H1 (cell line): ENCODE measurements around the gene ARL6IP1. TPM values are rescaled to one million over a fixed set of nuclear protein-coding genes. Genes with fewer than 3 reads are reported as not detected.

Experiments
- CTCF ChIA-PET: fragments of 300-600 bp; sonication (Branson Sonifier 250); formaldehyde crosslinking; loops from one replicate; lab custom pipeline; 2021; ENCODE audit not compliant: partially characterized antibody; lab: Charles Lee
- POLR2A ChIA-PET: fragments of 300-600 bp; sonication (Branson Sonifier 250); formaldehyde crosslinking; loops from one replicate; lab custom pipeline; 2021; ENCODE audit warnings: inconsistent platforms; ENCODE audit not compliant: partially characterized antibody; lab: Charles Lee
- DNase-seq, 2 experiments: peaks; one replicate each; pipeline versions ENCODE4 v3.0.0 to v3.0.0-alpha.2; 2010 to 2022; ENCODE audit warnings: low spot score in 2 of 2, low read depth in 1 of 2, mixed read lengths in 1 of 2
- FAIRE-seq: peaks from 2 replicates; lab custom pipeline; 2011; peaks lifted over from hg19 to GRCh38; lab: Jason Lieb, UNC
- H2AFZ ChIP-seq: 2 replicates; pipeline ENCODE4 v1.8.1; 2012; ENCODE audit warnings: low read length, inconsistent platforms
- H2AK5ac ChIP-seq: 2 replicates; pipeline ENCODE4 v1.6.1; 2013; ENCODE audit warnings: low read depth, low read length
- H2BK120ac ChIP-seq: replicated peaks from 2 replicates; pipeline ENCODE3; 2013; ENCODE audit warnings: low read depth, low read length, inconsistent platforms
- H2BK12ac ChIP-seq: 2 replicates; pipeline ENCODE4 v1.6.1; 2013; ENCODE audit warnings: low read depth, low read length
- H2BK15ac ChIP-seq: 2 replicates; pipeline ENCODE4 v1.6.1; 2013; ENCODE audit warnings: low read length
- H2BK20ac ChIP-seq: 2 replicates; pipeline ENCODE4 v1.6.1; 2013; ENCODE audit warnings: low read length
- H2BK5ac ChIP-seq: 2 replicates; pipeline ENCODE4 v1.6.1; 2013; ENCODE audit warnings: low read depth, low read length
- H3K14ac ChIP-seq: 2 replicates; pipeline ENCODE4 v1.6.1; 2013; ENCODE audit warnings: inconsistent platforms; ENCODE audit not compliant: insufficient read length
- H3K18ac ChIP-seq: 2 replicates; pipeline ENCODE4 v1.6.1; 2013; ENCODE audit warnings: low read length; ENCODE audit errors: extremely low read depth
- H3K23ac ChIP-seq: 2 replicates; pipeline ENCODE4 v1.6.1; 2013; ENCODE audit warnings: inconsistent platforms; ENCODE audit not compliant: insufficient read length
- H3K23me2 ChIP-seq: 2 replicates; pipeline ENCODE4 v1.6.1; 2013; ENCODE audit warnings: low read depth, low read length
- H3K27ac ChIP-seq: 2 replicates; pipeline ENCODE4 v1.6.1; 2011; ENCODE audit warnings: low read depth, low read length, inconsistent platforms
- H3K27me3 ChIP-seq, 4 experiments: replicated peaks in 1 of 4; 1 replicate in 1 of 4; 2 replicates in 3 of 4; pipeline versions ENCODE4 v1.6.1 to v1.8.1; 2011 to 2013; ENCODE audit warnings: low read length in 3 of 4, mild to moderate bottlenecking in 3 of 4, inconsistent platforms in 2 of 4, mixed read lengths in 2 of 4, moderate library complexity in 1 of 4; ENCODE audit not compliant: control insufficient read depth in 3 of 4, insufficient read depth in 3 of 4; ENCODE audit errors: extremely low read depth in 1 of 4
- H3K36me3 ChIP-seq, 4 experiments: 2 replicates each; pipeline versions ENCODE4 v1.6.1 to v1.8.1; 2011 to 2013; ENCODE audit warnings: mild to moderate bottlenecking in 4 of 4, low read length in 3 of 4, moderate library complexity in 2 of 4, control low read depth in 1 of 4, inconsistent platforms in 1 of 4; ENCODE audit not compliant: insufficient read depth in 4 of 4, control insufficient read depth in 2 of 4
- H3K4ac ChIP-seq: replicated peaks from 2 replicates; pipeline ENCODE3; 2013; ENCODE audit warnings: low read length, low read depth, mixed read lengths, inconsistent platforms; ENCODE audit not compliant: insufficient read length
- H3K4me1 ChIP-seq, 4 experiments: replicated peaks in 1 of 4; 1 replicate in 1 of 4; 2 replicates in 3 of 4; pipeline versions ENCODE4 v1.6.1 to v1.8.1; 2011 to 2013; ENCODE audit warnings: low read length in 3 of 4, inconsistent platforms in 2 of 4, mixed read lengths in 1 of 4; ENCODE audit not compliant: insufficient read depth in 4 of 4, control insufficient read depth in 3 of 4
- H3K4me2 ChIP-seq, 2 experiments: 2 replicates each; pipeline versions ENCODE4 v1.6.1 to v1.8.1; 2011 to 2013; ENCODE audit warnings: low read depth in 2 of 2, low read length in 2 of 2, control low read depth in 1 of 2, inconsistent platforms in 1 of 2, mild to moderate bottlenecking in 1 of 2; ENCODE audit not compliant: insufficient read depth in 1 of 2
- H3K4me3 ChIP-seq, 4 experiments: fragments of 200-600, 300-600 bp in 1 of 4; sonication (generic), shearing (Covaris generic), sonication (Bioruptor Twin) in 1 of 4; 2 replicates each; pipeline versions ENCODE4 v1.5.1 to v1.8.1; 2011 to 2016; ENCODE audit warnings: low read length in 4 of 4, low read depth in 3 of 4, control low read depth in 2 of 4, inconsistent platforms in 2 of 4, mild to moderate bottlenecking in 2 of 4, mixed read lengths in 1 of 4, moderate library complexity in 1 of 4; ENCODE audit not compliant: insufficient read depth in 2 of 4; ENCODE audit errors: extremely low read depth in 1 of 4
- H3K56ac ChIP-seq: replicated peaks from 2 replicates; pipeline ENCODE3; 2013; ENCODE audit warnings: low read depth, mild to moderate bottlenecking, mixed read lengths, low read length, inconsistent platforms; ENCODE audit not compliant: insufficient read length
- H3K79me1 ChIP-seq: 2 replicates; pipeline ENCODE4 v1.6.1; 2013; ENCODE audit warnings: low read depth, low read length, control low read depth
- H3K79me2 ChIP-seq, 2 experiments: 2 replicates each; pipeline versions ENCODE4 v1.6.1 to v1.8.1; 2012 to 2013; ENCODE audit warnings: low read length in 2 of 2, mild to moderate bottlenecking in 2 of 2, inconsistent platforms in 1 of 2; ENCODE audit not compliant: insufficient read depth in 2 of 2, control insufficient read depth in 1 of 2
- H3K9ac ChIP-seq, 4 experiments: replicated peaks in 1 of 4; 1 replicate in 1 of 4; 2 replicates in 3 of 4; pipeline versions ENCODE4 v1.6.1 to v1.8.1; 2011 to 2013; ENCODE audit warnings: low read depth in 3 of 4, low read length in 3 of 4, control low read depth in 2 of 4, mild to moderate bottlenecking in 2 of 4, moderate library complexity in 2 of 4, inconsistent platforms in 1 of 4; ENCODE audit errors: extremely low read depth in 1 of 4
- H3K9me3 ChIP-seq, 2 experiments: 2 replicates each; pipeline versions ENCODE4 v1.6.1 to v1.8.1; 2012 to 2013; ENCODE audit warnings: mild to moderate bottlenecking in 2 of 2, moderate library complexity in 2 of 2, control low read depth in 1 of 2, inconsistent platforms in 1 of 2, low read depth in 1 of 2, low read length in 1 of 2, mixed read lengths in 1 of 2; ENCODE audit not compliant: insufficient read depth in 2 of 2
- H4K20me1 ChIP-seq, 2 experiments: replicated peaks in 1 of 2; 2 replicates each; pipeline versions ENCODE3 to v1.8.1; 2011 to 2013; ENCODE audit warnings: inconsistent platforms in 2 of 2, low read length in 2 of 2, mild to moderate bottlenecking in 1 of 2; ENCODE audit not compliant: insufficient read depth in 2 of 2, control insufficient read depth in 1 of 2
- H4K5ac ChIP-seq: 2 replicates; pipeline ENCODE4 v1.6.1; 2013; ENCODE audit warnings: low read length, low read depth, mixed read lengths, inconsistent platforms; ENCODE audit not compliant: insufficient read length
- H4K8ac ChIP-seq: 2 replicates; pipeline ENCODE4 v1.8.0; 2013; ENCODE audit warnings: mild to moderate bottlenecking, moderate library complexity, low read length, inconsistent platforms; ENCODE audit not compliant: insufficient read depth; ENCODE audit errors: extremely low read depth
- H4K91ac ChIP-seq: replicated peaks from 2 replicates; pipeline ENCODE3; 2013; ENCODE audit warnings: low read length, mixed read lengths, inconsistent platforms; ENCODE audit not compliant: insufficient read length
- ASH2L ChIP-seq: fragments of 200-600, 300-600 bp; sonication (generic); IDR thresholded peaks from one replicate; pipeline ENCODE4 v1.7.1; 2017; ENCODE audit warnings: low read length
- BACH1 ChIP-seq: IDR thresholded peaks from 2 replicates; pipeline ENCODE4 v1.6.1; 2012; ENCODE audit warnings: low read length, improper control_type of control experiment
- CTBP2 ChIP-seq: IDR thresholded peaks from 2 replicates; pipeline ENCODE4 v1.7.0; 2011; ENCODE audit warnings: borderline replicate concordance, mild to moderate bottlenecking, moderate library complexity, mixed read lengths, low read length; ENCODE audit not compliant: insufficient read depth, insufficient read length
- KDM1A ChIP-seq: fragments of 200-600, 300-600 bp; sonication (generic); IDR thresholded peaks from 2 replicates; pipeline ENCODE4 v1.7.1; 2016; ENCODE audit warnings: mild to moderate bottlenecking, low read length, borderline replicate concordance
- KDM5A ChIP-seq: fragments of 200-600 bp; IDR thresholded peaks from 2 replicates; pipeline ENCODE4 v1.7.1; 2012; ENCODE audit warnings: mild to moderate bottlenecking, low read length, inconsistent platforms, mixed read lengths
- NRF1 ChIP-seq: IDR thresholded peaks from 2 replicates; pipeline ENCODE4 v1.6.1; 2011; ENCODE audit warnings: mild to moderate bottlenecking, low read depth, low read length, improper control_type of control experiment
- PHF8 ChIP-seq: fragments of 200-600 bp; sonication (generic); conservative IDR thresholded peaks from 2 replicates; pipeline ENCODE4 v1.7.1; 2012; ENCODE audit warnings: low read depth, mild to moderate bottlenecking, inconsistent platforms, low read length, moderate library complexity
- RAD21 ChIP-seq, 2 experiments: IDR thresholded peaks in 1 of 2; conservative IDR thresholded peaks in 1 of 2; 2 replicates each; pipeline ENCODE4 v1.6.1; 2011; ENCODE audit warnings: low read depth in 2 of 2, low read length in 2 of 2, improper control_type of control experiment in 1 of 2, inconsistent platforms in 1 of 2, mild to moderate bottlenecking in 1 of 2, moderate library complexity in 1 of 2
- RBBP5 ChIP-seq: IDR thresholded peaks from 2 replicates; pipeline ENCODE4 v1.7.1; 2012; ENCODE audit warnings: low read depth, mild to moderate bottlenecking, inconsistent platforms, low read length, moderate library complexity, borderline replicate concordance
- SIN3A ChIP-seq, 2 experiments: IDR thresholded peaks in 1 of 2; conservative IDR thresholded peaks in 1 of 2; 2 replicates each; pipeline ENCODE4 v1.6.1; 2011 to 2012; ENCODE audit warnings: low read length in 2 of 2, improper control_type of control experiment in 1 of 2, low read depth in 1 of 2, mild to moderate bottlenecking in 1 of 2
- SP1 ChIP-seq: IDR thresholded peaks from 2 replicates; pipeline ENCODE4 v1.6.1; 2011; ENCODE audit warnings: low read depth, low read length
- SP4 ChIP-seq: IDR thresholded peaks from 2 replicates; pipeline ENCODE4 v1.6.1; 2012; ENCODE audit warnings: low read length, inconsistent platforms
- SRF ChIP-seq: IDR thresholded peaks from 2 replicates; pipeline ENCODE4 v1.6.1; 2011; ENCODE audit warnings: mild to moderate bottlenecking, low read depth, low read length, moderate library complexity
- WGBS, 2 experiments: shearing (Covaris generic) in 1 of 2; methylation state at CpG; one replicate each; pipeline versions ENCODE4 v1.1.6 to v1.1.7; 2013 to 2015; ENCODE audit warnings: low lambda C conversion rate in 2 of 2, mixed read lengths in 2 of 2, inconsistent platforms in 1 of 2, low coverage in 1 of 2, missing lambda C conversion rate in 1 of 2; ENCODE audit not compliant: insufficient replicate concordance in 2 of 2, insufficient coverage in 1 of 2, insufficient read length in 1 of 2; ENCODE audit errors: extremely low coverage in 1 of 2, missing lambda C conversion rate in 1 of 2; 5-methylcytosine and 5-hydroxymethylcytosine counted together
- polyA plus RNA-seq, 7 experiments: library from polyadenylated mRNA; depleted of rRNA in 3 of 7; stranded (reverse) in 5 of 7; unstranded in 2 of 7; fragments of >200 nt in 5 of 7; fragments of 200-250 nt in 2 of 7; gene quantifications; 1 replicate in 5 of 7; 2 replicates in 1 of 7; 4 replicates in 1 of 7; pipeline versions ENCODE4 v1.2.1 to v1.2.3, GENCODE V29; 2011 to 2013; ENCODE audit warnings: missing spikeins in 2 of 7, mixed read lengths in 2 of 7
- total RNA-seq: library from RNA; stranded (reverse); fragmentation: NEBNext Ultra II Directional; extraction: Animal tissue kit (Norgen Biotek cat#: 25700); gene quantifications from 2 replicates; pipeline ENCODE4 v1.2.1, GENCODE V29; 2021

Gene ARL6IP1
- total and polyA plus RNA-seq, 2 of the 8 experiments (the other 6 are each of a cell fraction or from before 2014, with no cell fraction given) = 162 to 170 TPM

- FAIRE-seq (no peak), DNase-seq (no peak)
- H3K79me2 ChIP-seq = peaks cover 16 to 48% of the 10 kb centered on the region in 2 experiments
- H3K56ac ChIP-seq = peak overlapping the region; percentile 74
- H2BK20ac ChIP-seq = no peak overlapping the region
- ChIA-PET CTCF (interaction anchor here (1.4 to 2.1 kb wide), 3 partner anchors 9 to 180 kb away, joined by 3 to 9 read pairs (median 6); no protein-coding TSS in a partner anchor), POLR2A (interaction anchor here (0.8 to 14.8 kb wide), 15 partner anchors 9 to 267 kb away, joined by 3 to 503 read pairs (median 7); partner anchors contain the start of genes COQ7, RPS15A and SMG1)
- H3K23me2 ChIP-seq = peaks cover 3% of the 10 kb centered on the region; the same call in 1 of the 2 replicates
- peaks cover 0 to 28% (median 6%) of the 10 kb centered on the region in 4 experiments; a peak in 6 of 8 replicates for H3K36me3 ChIP-seq
- H4K20me1 ChIP-seq = peaks cover 3 to 4% of the 10 kb centered on the region in 2 experiments
- H4K91ac ChIP-seq = peak overlapping the region; percentile 72
- H3K4ac ChIP-seq = no peak overlapping the region
- H2BK12ac ChIP-seq = peak overlapping the region; percentile 22; the same call in 1 of the 2 replicates
- peak overlapping the region; percentile 68 for H4K8ac ChIP-seq
- H4K5ac ChIP-seq = no peak overlapping the region
- no peak overlapping the region for H3K14ac ChIP-seq
- no peak overlapping the region for H2BK120ac ChIP-seq
- H3K23ac ChIP-seq = no peak overlapping the region
- H3K9me3 ChIP-seq = no peaks in the 10 kb centered on the region; a peak in 1 of 4 replicates
- 1% methylated on average over 14 of the region's 15 CpGs; no CpG with 5 or more reads in 1 of the 2 experiments for WGBS, 2 experiments
- no peaks in the 10 kb centered on the region; the same call in 1 of the 2 replicates for H3K79me1 ChIP-seq
- no peak overlapping the region for H2AFZ ChIP-seq
- H2AK5ac ChIP-seq = no peak overlapping the region
- H3K4me1 ChIP-seq = peaks cover 0 to 9% (median 3%) of the 10 kb centered on the region in 4 experiments; a peak in 5 of 7 replicates
- H2BK5ac ChIP-seq = peak overlapping the region; percentile 67
- peak overlapping the region; percentile 76 for H3K27ac ChIP-seq
- H3K18ac ChIP-seq = no peak overlapping the region
- peak overlapping the region; percentile 63 to 93 (median 91) for H3K4me3 ChIP-seq
- peak overlapping the region; percentile 72 to 92 for H3K4me2 ChIP-seq
- no peaks in the 10 kb centered on the region for H3K27me3 ChIP-seq
- no peak overlapping the region for H2BK15ac ChIP-seq
- H3K9ac ChIP-seq = peak overlapping the region; percentile 82 to 89 (median 84)
- TF ChIP-seq SIN3A (conservative IDR thresholded peaks at IDR 0.05 in 1 of 2, IDR thresholded peaks at IDR 0.05 in 1 of 2; ENCODE audit: low read depth in 1 of 2, low read length in 2 of 2) (peak; percentile 7 to 38; a peak in 1 of 4 replicates), CTBP2 (no peak), SP1 (no peak), SRF (no peak), KDM5A (no peak), ASH2L (no peak), BACH1 (no peak), KDM1A (no peak), PHF8 (no peak), SP4 (no peak), RBBP5 (peak; percentile 5; the same call in 1 of the 2 replicates), RAD21 (IDR thresholded peaks at IDR 0.05 in 1 of 2, conservative IDR thresholded peaks at IDR 0.05 in 1 of 2; ENCODE audit: low read depth in 2 of 2, low read length in 2 of 2) (no peak), NRF1 (no peak)
Observed at GRCh38 chr16:18800775-18801144, 589 bp downstream of the ARL6IP1 start.
